LNCaP clone FGC (cell line): ENCODE measurements around the gene RPRD1A.
"Not testable (repeated sequence)": the region's sequence is repeated elsewhere in the genome, so short reads cannot be mapped to it uniquely, and the experiment has no call there.

Source experiments
- DNase-seq: peaks from one replicate; pipeline ENCODE4 v3.0.0-alpha.2; 2011; ENCODE audit warnings: low read depth
- H3K4me3 ChIP-seq: 2 replicates; pipeline ENCODE4 v1.5.1; 2011; ENCODE audit warnings: mild to moderate bottlenecking, low read depth, low read length, control low read depth
- CTCF ChIP-seq: IDR thresholded peaks from 2 replicates; pipeline ENCODE4 v1.5.1; 2012; ENCODE audit warnings: mild to moderate bottlenecking; ENCODE audit not compliant: control insufficient read depth, insufficient read depth; ENCODE audit errors: extremely low read depth

The RPRD1A gene

GRCh38 chr18:36066686-36067054, 689 bp downstream of the RPRD1A start:
- peak overlapping the region; percentile 98 for H3K4me3 ChIP-seq
- TF ChIP-seq CTCF: no peak
- no peak for DNase-seq

GRCh38 chr18:36066001-36066400, 1.4 kb downstream of the RPRD1A start:
- peak overlapping the region; percentile 98 for H3K4me3 ChIP-seq
- peak; percentile 44 for DNase-seq
- TF ChIP-seq CTCF: no peak

- not testable (repeated sequence) for H3K4me3 ChIP-seq, DNase-seq
These were observed 2.6 kb downstream of the RPRD1A start for GRCh38 chr18:36064809-36065079.

- no peak for DNase-seq
- no peak for TF ChIP-seq CTCF
- H3K4me3 ChIP-seq: no peak overlapping the region
These were observed 3.1 kb downstream of the RPRD1A start for GRCh38 chr18:36064027-36064808.

- no peak for TF ChIP-seq CTCF
- no peak overlapping the region for H3K4me3 ChIP-seq
- DNase-seq: no peak
These were observed 8.7 kb downstream of the RPRD1A start for GRCh38 chr18:36058674-36059073.

- no peak for TF ChIP-seq CTCF
- DNase-seq: no peak
These were observed 15.6 kb downstream of the RPRD1A start for GRCh38 chr18:36051760-36052159.

GRCh38 chr18:36050479-36050878, 16.9 kb downstream of the RPRD1A start:
- no peak overlapping the region for H3K4me3 ChIP-seq
- DNase-seq: no peak
- no peak for TF ChIP-seq CTCF

More at GRCh38 chr18:36051760-36052159, 15.6 kb downstream of the RPRD1A start:
- no peak overlapping the region for H3K4me3 ChIP-seq

GRCh38 chr18:36047521-36047920, 19.8 kb downstream of the RPRD1A start:
- DNase-seq: no peak
- TF ChIP-seq CTCF: no peak
- no peak overlapping the region for H3K4me3 ChIP-seq
